ENCODE results near the gene NAT8L.
A peak's percentile ranks its signal among the peaks of the same experiment; 100 is the strongest.

Gene NAT8L

GRCh38 chr4:2041239-2042130 lies 17.6 kb upstream of the NAT8L start:
- FAIRE-seq (peak; percentile 90), DNase-seq (ENCODE audit: insufficient read length) (peak; percentile 97)
- TF ChIP-seq POLR2A (IDR thresholded peaks at IDR 0.05; ENCODE audit: low read depth, low read length), result peak; percentile 32; the same call in 1 of the 2 replicates
- no peak for TF ChIP-seq POLR2AphosphoS5 (IDR thresholded peaks at IDR 0.05; ENCODE audit: low read depth, low read length)

DNA sequence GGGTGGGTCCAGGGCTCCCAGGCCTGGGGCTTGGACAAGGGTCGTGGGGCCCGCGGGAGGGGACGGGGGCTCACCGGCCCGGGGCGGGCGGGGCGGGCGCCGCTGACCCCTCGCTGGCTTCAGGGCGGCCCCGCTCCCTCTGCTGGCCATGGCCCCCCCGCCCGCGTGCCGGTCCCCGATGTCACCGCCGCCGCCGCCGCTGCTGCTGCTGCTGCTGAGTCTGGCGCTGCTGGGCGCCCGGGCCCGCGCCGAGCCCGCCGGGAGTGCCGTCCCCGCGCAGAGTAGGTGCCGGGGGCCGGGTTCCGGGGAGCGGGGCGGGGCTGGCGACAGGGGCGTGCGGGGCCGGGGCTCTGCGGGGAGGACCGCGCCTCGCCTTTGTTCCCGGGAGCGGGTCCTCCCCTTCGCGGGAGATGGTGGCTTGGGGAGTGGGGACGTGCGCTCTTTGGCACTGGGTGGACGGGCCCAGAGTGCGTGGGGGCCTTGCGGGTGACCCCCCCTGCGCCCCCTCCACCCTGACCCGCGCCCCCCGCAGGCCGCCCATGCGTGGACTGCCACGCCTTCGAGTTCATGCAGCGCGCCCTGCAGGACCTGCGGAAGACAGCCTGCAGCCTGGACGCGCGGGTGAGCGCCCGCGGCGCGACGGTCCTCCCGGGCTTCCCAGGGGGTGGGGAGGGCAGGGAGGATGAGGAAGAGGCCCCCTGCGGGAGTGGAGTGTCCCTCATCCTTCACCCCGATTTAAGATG lies 16.8 kb upstream of the NAT8L start:
- FAIRE-seq (no peak), DNase-seq (ENCODE audit: insufficient read length) (peak; percentile 62)
- TF ChIP-seq POLR2A (IDR thresholded peaks at IDR 0.05; ENCODE audit: low read depth, low read length) (no peak), POLR2AphosphoS5 (IDR thresholded peaks at IDR 0.05; ENCODE audit: low read depth, low read length) (no peak), TAF1 (IDR thresholded peaks at IDR 0.05; ENCODE audit: borderline replicate concordance, low read depth, low read length) (no peak)

GRCh38 chr4:2042947-2043395 lies 16.2 kb upstream of the NAT8L start:
- TF ChIP-seq POLR2A (IDR thresholded peaks at IDR 0.05; ENCODE audit: low read depth, low read length), result no peak
- no peak for TF ChIP-seq TAF1 (IDR thresholded peaks at IDR 0.05; ENCODE audit: borderline replicate concordance, low read depth, low read length)
- no peak for TF ChIP-seq POLR2AphosphoS5 (IDR thresholded peaks at IDR 0.05; ENCODE audit: low read depth, low read length)
- DNase-seq (ENCODE audit: insufficient read length) (no peak), FAIRE-seq (no peak)

DNA sequence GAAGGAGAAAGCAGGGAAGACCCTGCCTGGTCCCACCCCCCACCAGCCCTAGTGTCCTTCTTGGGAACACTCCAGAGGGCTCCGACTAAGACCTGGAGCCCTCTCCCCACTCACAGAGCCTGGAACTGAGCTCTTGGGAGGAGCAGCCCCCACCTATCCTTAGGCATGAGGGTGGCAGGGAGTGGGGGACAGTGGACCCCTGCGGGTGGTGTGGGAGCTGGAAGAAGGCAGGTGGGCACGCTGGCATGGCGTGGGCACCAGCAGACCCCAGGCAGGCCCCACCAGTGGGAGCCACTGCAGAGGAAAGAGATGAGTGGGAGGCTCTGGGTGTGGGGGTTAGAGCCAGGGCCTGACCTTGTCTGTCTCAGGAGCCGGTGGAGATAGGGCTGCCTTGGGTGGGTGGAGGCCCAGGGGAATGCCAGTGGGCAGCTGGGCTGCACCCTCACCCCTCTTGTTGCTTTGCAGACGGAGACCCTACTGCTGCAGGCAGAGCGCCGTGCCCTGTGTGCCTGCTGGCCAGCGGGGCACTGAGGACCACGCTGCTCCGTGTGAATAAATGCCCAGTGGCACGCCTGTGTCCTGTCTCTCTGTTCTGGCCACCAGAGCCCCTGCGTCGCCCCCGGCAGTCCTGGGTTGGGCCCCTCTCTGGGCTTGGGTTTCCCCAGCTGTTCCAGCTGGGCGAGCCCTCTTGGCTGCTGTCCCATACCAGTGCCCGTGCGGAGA lies 15.6 kb upstream of the NAT8L start:
- no peak for FAIRE-seq
- TF ChIP-seq POLR2A (IDR thresholded peaks at IDR 0.05; ENCODE audit: low read depth, low read length), result no peak
- no peak for TF ChIP-seq POLR2AphosphoS5 (IDR thresholded peaks at IDR 0.05; ENCODE audit: low read depth, low read length)
- no peak for TF ChIP-seq TAF1 (IDR thresholded peaks at IDR 0.05; ENCODE audit: borderline replicate concordance, low read depth, low read length)
- DNase-seq (ENCODE audit: insufficient read length), result no peak

GRCh38 chr4:2044119-2044485 lies 15.0 kb upstream of the NAT8L start:
- DNase-seq (ENCODE audit: insufficient read length), result no peak
- no peak for FAIRE-seq
- TF ChIP-seq POLR2A (IDR thresholded peaks at IDR 0.05; ENCODE audit: low read depth, low read length) (no peak), TAF1 (IDR thresholded peaks at IDR 0.05; ENCODE audit: borderline replicate concordance, low read depth, low read length) (no peak), POLR2AphosphoS5 (IDR thresholded peaks at IDR 0.05; ENCODE audit: low read depth, low read length) (no peak)

DNA sequence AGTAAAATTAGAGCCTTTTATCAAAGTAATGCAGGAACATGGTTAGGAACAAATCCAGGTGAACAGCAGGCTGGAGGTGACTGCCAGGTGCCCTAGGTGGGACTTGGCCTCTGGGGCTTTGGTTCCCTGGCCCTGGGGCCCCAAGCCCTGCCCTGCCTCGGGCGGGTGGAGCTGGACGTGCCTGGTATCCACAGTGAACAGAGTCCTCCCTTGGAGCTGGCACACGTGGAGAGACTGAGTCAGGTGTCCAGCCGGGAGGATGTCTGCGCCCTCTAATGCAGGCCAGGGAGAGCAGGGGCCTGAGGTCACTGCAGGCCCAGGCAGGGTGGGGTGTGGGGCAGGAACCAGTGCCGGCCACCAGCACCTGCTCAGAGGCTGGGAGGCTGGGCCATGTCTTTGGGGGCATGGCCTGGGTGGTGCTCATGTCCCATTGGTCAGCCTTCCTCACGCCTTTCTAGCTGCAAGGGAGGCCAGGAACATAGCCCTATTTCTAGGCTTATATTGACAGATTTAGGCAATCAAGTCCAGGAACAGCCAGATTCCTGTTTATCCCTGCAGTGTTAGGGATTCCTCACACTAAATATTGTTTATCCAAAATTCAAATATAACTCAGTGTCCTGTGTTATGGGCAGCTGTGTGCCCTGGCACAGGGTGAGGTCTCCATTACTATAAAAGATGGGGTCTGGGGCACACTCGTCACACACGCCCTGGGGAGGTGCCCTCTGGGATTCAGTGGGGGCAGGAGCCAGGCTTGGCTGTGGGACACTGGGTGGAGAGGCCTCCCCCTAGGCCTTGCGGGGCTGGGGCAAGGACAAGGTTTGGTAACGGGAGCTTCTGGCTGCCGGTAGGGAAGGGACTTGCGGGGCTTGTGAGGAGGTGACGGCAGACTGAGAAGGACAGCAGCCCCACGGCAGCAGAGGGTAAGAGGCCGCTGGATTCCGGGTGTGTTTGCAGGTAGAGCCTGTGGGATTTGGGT lies 14.3 kb upstream of the NAT8L start:
- no peak for TF ChIP-seq POLR2AphosphoS5 (IDR thresholded peaks at IDR 0.05; ENCODE audit: low read depth, low read length)
- no peak for TF ChIP-seq TAF1 (IDR thresholded peaks at IDR 0.05; ENCODE audit: borderline replicate concordance, low read depth, low read length)
- no peak for TF ChIP-seq POLR2A (IDR thresholded peaks at IDR 0.05; ENCODE audit: low read depth, low read length)
- DNase-seq (ENCODE audit: insufficient read length), result no peak
- no peak for FAIRE-seq

DNA sequence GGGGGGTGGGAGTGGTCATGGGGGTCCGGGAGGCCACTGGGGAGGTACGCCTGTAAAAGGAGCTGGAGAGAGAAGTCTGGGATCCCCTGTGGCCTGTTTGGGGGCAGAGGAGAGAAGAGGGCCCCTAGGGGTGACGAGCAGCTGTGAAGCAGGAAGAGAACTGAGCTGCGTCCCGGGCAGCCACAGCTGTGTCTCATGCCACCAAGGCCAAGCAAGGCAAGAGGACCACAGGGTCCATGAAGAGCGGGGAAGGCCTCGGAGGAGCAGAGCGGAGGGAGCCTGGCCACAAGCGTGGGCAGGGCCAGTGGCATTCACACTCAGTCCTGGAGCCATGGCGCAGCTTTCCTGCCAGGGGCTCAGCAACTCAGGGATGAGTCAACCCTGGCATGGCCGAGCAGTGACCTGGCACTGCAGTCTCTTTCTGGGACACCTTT lies 13.6 kb upstream of the NAT8L start:
- FAIRE-seq (no peak), DNase-seq (ENCODE audit: insufficient read length) (no peak)
- no peak for TF ChIP-seq POLR2AphosphoS5 (IDR thresholded peaks at IDR 0.05; ENCODE audit: low read depth, low read length)
- no peak for TF ChIP-seq POLR2A (IDR thresholded peaks at IDR 0.05; ENCODE audit: low read depth, low read length)
- no peak for TF ChIP-seq TAF1 (IDR thresholded peaks at IDR 0.05; ENCODE audit: borderline replicate concordance, low read depth, low read length)

DNA sequence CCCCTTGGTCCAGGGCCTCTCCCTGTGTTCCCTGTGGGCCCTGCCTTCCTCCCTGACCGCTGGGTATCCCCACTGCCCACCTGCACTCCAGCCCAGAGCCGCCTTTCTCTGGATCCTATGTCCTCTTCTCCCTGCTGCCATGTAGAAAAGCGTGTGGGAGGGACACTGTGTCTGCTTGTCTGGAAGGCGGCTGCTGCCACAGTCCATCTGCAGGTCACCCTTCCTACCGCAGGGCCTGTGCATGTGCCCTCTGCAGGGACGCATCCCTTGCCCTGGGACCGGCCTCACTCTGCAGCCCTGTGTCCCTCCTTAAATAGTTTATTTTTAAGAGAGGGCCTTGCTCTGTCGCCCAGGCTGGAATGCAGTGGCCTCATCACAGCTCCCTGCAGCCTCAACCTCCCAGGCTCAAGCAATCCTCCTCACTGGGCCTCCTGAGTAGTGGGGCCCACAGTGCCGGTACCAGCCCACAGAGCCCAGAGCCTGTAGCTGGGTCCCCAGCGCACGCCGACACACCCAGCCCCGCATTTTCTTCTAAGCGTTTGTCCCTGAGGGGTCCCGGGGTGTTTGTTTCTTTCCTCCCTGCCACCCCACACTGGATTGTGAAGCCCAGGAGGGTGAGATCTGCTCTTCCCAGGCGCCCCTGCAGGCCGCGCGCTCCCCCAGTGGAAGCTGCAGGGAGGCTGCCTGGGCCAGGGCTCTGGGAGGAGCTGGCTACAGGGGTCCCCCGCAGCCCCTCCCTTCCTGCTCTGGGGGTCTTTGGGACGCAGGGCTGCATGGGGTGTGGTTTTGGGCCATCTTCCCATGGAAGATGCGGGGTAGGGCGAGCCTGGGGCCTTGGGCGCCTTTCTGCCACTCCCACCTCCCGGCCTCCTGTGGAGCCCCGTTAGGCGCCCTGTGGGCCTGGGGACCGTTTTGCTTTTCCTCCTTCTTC lies 12.8 kb upstream of the NAT8L start:
- FAIRE-seq, result no peak
- no peak for TF ChIP-seq POLR2AphosphoS5 (IDR thresholded peaks at IDR 0.05; ENCODE audit: low read depth, low read length)
- no peak for TF ChIP-seq TAF1 (IDR thresholded peaks at IDR 0.05; ENCODE audit: borderline replicate concordance, low read depth, low read length)
- no peak for TF ChIP-seq POLR2A (IDR thresholded peaks at IDR 0.05; ENCODE audit: low read depth, low read length)
- DNase-seq (ENCODE audit: insufficient read length), result no peak

DNA sequence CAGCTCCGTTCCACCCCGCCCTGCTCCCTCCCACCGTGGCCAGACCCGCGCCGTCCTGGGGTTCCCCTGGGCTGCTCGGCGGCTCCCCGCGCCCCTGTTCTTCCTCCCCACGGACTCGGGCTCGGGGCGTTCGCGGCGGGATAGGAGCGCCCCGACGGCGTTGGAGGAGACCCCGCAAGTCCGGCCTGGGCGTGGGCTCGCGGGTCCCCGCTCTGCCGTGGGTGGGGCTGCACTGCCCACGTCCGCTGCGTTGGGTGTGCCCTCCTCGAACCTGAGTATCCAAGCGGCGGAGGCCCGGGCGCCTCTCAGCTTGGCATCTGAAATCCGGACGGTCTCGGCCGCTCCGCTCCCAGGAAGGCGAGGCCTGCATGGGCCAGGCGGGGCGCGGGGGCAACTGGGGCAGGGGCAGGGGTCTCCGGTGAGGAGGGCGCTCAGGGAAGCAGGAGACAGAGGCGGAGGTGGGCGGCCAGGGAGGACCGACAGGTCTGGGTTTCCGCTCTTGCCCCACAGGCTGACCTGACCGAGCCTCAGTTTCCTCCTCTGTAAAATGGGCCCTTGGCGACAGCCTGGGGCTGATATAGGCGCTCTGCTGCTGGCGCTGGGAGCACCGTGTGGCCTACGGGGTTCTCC lies 12.0 kb upstream of the NAT8L start:
- TF ChIP-seq TAF1 (IDR thresholded peaks at IDR 0.05; ENCODE audit: borderline replicate concordance, low read depth, low read length) (no peak), POLR2AphosphoS5 (IDR thresholded peaks at IDR 0.05; ENCODE audit: low read depth, low read length) (no peak), POLR2A (IDR thresholded peaks at IDR 0.05; ENCODE audit: low read depth, low read length) (no peak)
- FAIRE-seq, result no peak
- no peak for DNase-seq (ENCODE audit: insufficient read length)
